Measurements from ENCODE around the gene ANKRD16.

DNA sequence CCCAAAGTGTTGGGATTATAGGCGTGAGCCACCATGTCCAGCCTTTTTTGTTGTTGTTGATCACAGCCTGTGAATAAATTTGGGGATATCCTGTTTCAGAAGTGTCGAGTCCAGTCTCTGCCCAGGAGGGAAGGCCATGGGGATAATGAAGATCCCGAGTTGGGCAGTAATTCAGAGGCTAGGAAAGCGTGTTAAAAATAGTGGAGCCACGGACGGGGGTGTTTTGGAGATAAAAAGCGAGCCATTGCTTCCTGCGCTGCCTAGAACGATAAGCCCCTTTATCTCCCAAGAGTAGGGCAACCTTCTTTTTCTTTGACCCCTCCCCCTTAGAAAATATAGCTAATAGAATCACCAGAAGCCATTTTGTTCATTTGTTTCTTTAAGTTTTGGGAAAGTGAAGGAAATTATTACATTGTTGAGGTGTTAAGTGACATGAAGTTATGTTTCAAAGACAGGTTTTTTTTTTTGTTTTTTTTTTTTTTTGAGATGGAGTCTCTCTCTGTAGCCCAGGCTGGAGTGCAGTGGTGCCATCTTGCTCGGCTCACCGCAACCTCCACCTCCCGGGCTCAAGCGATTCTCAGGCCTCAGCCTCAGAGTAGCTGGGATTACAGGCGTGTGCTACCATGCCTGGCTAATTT lies 44.3 kb upstream of the ANKRD16 start:
- TF ChIP-seq SP2 (IDR thresholded peaks at IDR 0.05; ENCODE audit: low read length) (no peak), BCL11A (IDR thresholded peaks at IDR 0.05; ENCODE audit: low read depth in 2 of 2, low read length in 2 of 2) (no peak), EZH2 (IDR thresholded peaks at IDR 0.05; ENCODE audit: low read depth, low read length, severe bottlenecking) (no peak), RAD21 (IDR thresholded peaks at IDR 0.05 in 1 of 2, conservative IDR thresholded peaks at IDR 0.05 in 1 of 2; ENCODE audit: low read depth in 2 of 2, low read length in 2 of 2) (no peak), SP1 (IDR thresholded peaks at IDR 0.05; ENCODE audit: low read depth, low read length) (no peak), RFX5 (IDR thresholded peaks at IDR 0.05; ENCODE audit: borderline replicate concordance, low read depth, low read length) (no peak), RXRA (IDR thresholded peaks at IDR 0.05; ENCODE audit: insufficient read depth, low read depth, low read length) (no peak), YY1 (IDR thresholded peaks at IDR 0.05; ENCODE audit: low read depth, low read length) (no peak)
- TF ChIP-seq, protein P1, sequence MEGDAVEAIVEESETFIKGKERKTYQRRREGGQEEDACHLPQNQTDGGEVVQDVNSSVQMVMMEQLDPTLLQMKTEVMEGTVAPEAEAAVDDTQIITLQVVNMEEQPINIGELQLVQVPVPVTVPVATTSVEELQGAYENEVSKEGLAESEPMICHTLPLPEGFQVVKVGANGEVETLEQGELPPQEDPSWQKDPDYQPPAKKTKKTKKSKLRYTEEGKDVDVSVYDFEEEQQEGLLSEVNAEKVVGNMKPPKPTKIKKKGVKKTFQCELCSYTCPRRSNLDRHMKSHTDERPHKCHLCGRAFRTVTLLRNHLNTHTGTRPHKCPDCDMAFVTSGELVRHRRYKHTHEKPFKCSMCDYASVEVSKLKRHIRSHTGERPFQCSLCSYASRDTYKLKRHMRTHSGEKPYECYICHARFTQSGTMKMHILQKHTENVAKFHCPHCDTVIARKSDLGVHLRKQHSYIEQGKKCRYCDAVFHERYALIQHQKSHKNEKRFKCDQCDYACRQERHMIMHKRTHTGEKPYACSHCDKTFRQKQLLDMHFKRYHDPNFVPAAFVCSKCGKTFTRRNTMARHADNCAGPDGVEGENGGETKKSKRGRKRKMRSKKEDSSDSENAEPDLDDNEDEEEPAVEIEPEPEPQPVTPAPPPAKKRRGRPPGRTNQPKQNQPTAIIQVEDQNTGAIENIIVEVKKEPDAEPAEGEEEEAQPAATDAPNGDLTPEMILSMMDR (IDR thresholded peaks at IDR 0.05; ENCODE audit: control extremely low read depth in 1 of 3, insufficient read depth in 1 of 3, low read depth in 1 of 3, low read length in 3 of 3), result no peak
